Measurements from ENCODE around the gene ABCG2.

DNA sequence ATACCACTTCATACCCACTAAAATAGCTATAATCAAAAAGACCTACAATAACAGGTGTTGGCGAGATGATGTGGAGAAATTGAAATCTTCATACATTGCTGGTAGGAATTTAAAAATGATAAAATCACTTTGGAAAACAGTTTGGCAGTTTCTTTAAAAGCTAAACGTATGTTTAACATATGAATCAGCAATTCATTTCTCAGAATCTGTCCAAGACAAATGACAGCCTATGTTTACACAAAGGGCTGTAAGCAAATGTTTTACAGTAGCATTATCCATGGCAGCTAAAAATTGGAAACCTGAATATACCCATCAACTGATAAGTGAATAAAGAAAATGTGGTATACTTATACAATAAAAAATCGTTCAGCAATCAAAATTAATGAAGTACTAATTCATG lies 33.0 kb upstream of the ABCG2 start:
- TF ChIP-seq CTCF (conservative IDR thresholded peaks at IDR 0.05; ENCODE audit: low read depth, low read length) = no peak
- no peak for TF ChIP-seq POLR2A (IDR thresholded peaks at IDR 0.05; ENCODE audit: low read depth, low read length)
- TF ChIP-seq MXI1 (IDR thresholded peaks at IDR 0.05; ENCODE audit: borderline replicate concordance, low read depth, low read length) = no peak
- TF ChIP-seq RFX5 (IDR thresholded peaks at IDR 0.05; ENCODE audit: low read depth, low read length) = no peak
- TF ChIP-seq MAFK (IDR thresholded peaks at IDR 0.05; ENCODE audit: low read depth, low read length) = 0 out of 2 replicates have a peak, but pooled peaks have one; percentile 9
- no peak for TF ChIP-seq BHLHE40 (IDR thresholded peaks at IDR 0.05; ENCODE audit: low read depth, low read length)
- TF ChIP-seq FOS (IDR thresholded peaks at IDR 0.05; ENCODE audit: low read depth, low read length) = no peak
- no peak for TF ChIP-seq RAD21 (IDR thresholded peaks at IDR 0.05; ENCODE audit: low read length)
- TF ChIP-seq, protein P1, sequence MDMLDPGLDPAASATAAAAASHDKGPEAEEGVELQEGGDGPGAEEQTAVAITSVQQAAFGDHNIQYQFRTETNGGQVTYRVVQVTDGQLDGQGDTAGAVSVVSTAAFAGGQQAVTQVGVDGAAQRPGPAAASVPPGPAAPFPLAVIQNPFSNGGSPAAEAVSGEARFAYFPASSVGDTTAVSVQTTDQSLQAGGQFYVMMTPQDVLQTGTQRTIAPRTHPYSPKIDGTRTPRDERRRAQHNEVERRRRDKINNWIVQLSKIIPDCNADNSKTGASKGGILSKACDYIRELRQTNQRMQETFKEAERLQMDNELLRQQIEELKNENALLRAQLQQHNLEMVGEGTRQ (IDR thresholded peaks at IDR 0.05; ENCODE audit: low read depth, low read length) = no peak
- no peak for TF ChIP-seq CHD1 (IDR thresholded peaks at IDR 0.05; ENCODE audit: low read depth, low read length)
- no peak for TF ChIP-seq CEBPB (IDR thresholded peaks at IDR 0.05; ENCODE audit: low read depth, low read length)

All from IMR-90 (cell line).